MG63 (cell line): Measurements from ENCODE around the gene IGFALS. TPM values are rescaled to one million over a fixed set of nuclear protein-coding genes. Genes with fewer than 3 reads are reported as not detected.

Source experiments
- DNase-seq: peaks from one replicate; pipeline ENCODE4 v3.0.0-alpha.2; 2020
- H3K27me3 ChIP-seq: fragments of 250-450 bp; sonication (Bioruptor Pico); 2 replicates; pipeline ENCODE4 v1.5.1; 2020; ENCODE audit warnings: mild to moderate bottlenecking, moderate library complexity
- H3K36me3 ChIP-seq: fragments of 250-450 bp; sonication (Bioruptor Pico); 2 replicates; pipeline ENCODE4 v1.5.1; 2020; ENCODE audit warnings: mild to moderate bottlenecking, moderate library complexity
- H3K4me3 ChIP-seq: fragments of 250-450 bp; sonication (Bioruptor Pico); 2 replicates; pipeline ENCODE4 v1.5.1; 2020; ENCODE audit warnings: mild to moderate bottlenecking, moderate library complexity
- H3K9me3 ChIP-seq: fragments of 250-450 bp; sonication (Bioruptor Pico); 2 replicates; pipeline ENCODE4 v1.5.1; 2020; ENCODE audit warnings: mild to moderate bottlenecking, moderate library complexity
- total RNA-seq: library from RNA; depleted of rRNA; stranded (reverse); fragments of >200 nt; shearing (Covaris generic); gene quantifications from 2 replicates; pipeline ENCODE4 v1.2.3, GENCODE V29; 2014; ENCODE audit warnings: low replicate concordance

Gene IGFALS
- total RNA-seq, 1 experiment from 2014 or later = not detected

GRCh38 chr16:1794908-1795666, 1.6 kb upstream of the IGFALS start:
- H3K36me3 ChIP-seq = peaks cover 4% of the 10 kb centered on the region; the same call in 1 of the 2 replicates
- DNase-seq = no peak
- no peaks in the 10 kb centered on the region for H3K27me3 ChIP-seq
- H3K9me3 ChIP-seq = peaks cover 11% of the 10 kb centered on the region
- H3K4me3 ChIP-seq = no peak overlapping the region

GRCh38 chr16:1794221-1794871, 841 bp upstream of the IGFALS start:
- peaks cover 10% of the 10 kb centered on the region for H3K9me3 ChIP-seq
- H3K36me3 ChIP-seq = peaks cover 5% of the 10 kb centered on the region; the same call in 1 of the 2 replicates
- no peak overlapping the region for H3K4me3 ChIP-seq
- no peak for DNase-seq
- no peaks in the 10 kb centered on the region for H3K27me3 ChIP-seq

- Histone ChIP-seq H3K9me3 (peaks cover 3% of the 10 kb centered on the region), H3K36me3 (peaks cover 18% of the 10 kb centered on the region), H3K27me3 (no peaks in the 10 kb centered on the region), H3K4me3 (no peak overlapping the region)
- DNase-seq = no peak
These were observed 498 bp downstream of the IGFALS start for GRCh38 chr16:1792836-1793577.

- H3K4me3 ChIP-seq = no peak overlapping the region
- no peaks in the 10 kb centered on the region for H3K9me3 ChIP-seq
- H3K27me3 ChIP-seq = no peaks in the 10 kb centered on the region
- H3K36me3 ChIP-seq = peaks cover 23% of the 10 kb centered on the region
- no peak for DNase-seq
These were observed 1.3 kb downstream of the IGFALS start for GRCh38 chr16:1791943-1792812.

- Histone ChIP-seq H3K27me3 (no peaks in the 10 kb centered on the region), H3K9me3 (no peaks in the 10 kb centered on the region), H3K36me3 (peaks cover 30% of the 10 kb centered on the region), H3K4me3 (no peak overlapping the region)
- DNase-seq = no peak
These were observed 2.1 kb downstream of the IGFALS start for GRCh38 chr16:1791256-1791942.

GRCh38 chr16:1790611-1791255, 2.8 kb downstream of the IGFALS start:
- Histone ChIP-seq H3K27me3 (no peaks in the 10 kb centered on the region), H3K4me3 (no peak overlapping the region), H3K9me3 (no peaks in the 10 kb centered on the region), H3K36me3 (peaks cover 37% of the 10 kb centered on the region)
- DNase-seq = no peak

GRCh38 chr16:1790261-1790610, 3.3 kb downstream of the IGFALS start:
- Histone ChIP-seq H3K36me3 (peaks cover 41% of the 10 kb centered on the region), H3K4me3 (no peak overlapping the region), H3K27me3 (no peaks in the 10 kb centered on the region), H3K9me3 (no peaks in the 10 kb centered on the region)
- DNase-seq = no peak

- H3K9me3 ChIP-seq = no peaks in the 10 kb centered on the region
- no peaks in the 10 kb centered on the region for H3K27me3 ChIP-seq
- H3K36me3 ChIP-seq = peaks cover 43% of the 10 kb centered on the region
- H3K4me3 ChIP-seq = no peak overlapping the region
- DNase-seq = no peak
These were observed 3.9 kb downstream of the IGFALS start for GRCh38 chr16:1789643-1790045.

- peaks cover 50% of the 10 kb centered on the region for H3K36me3 ChIP-seq
These were observed 4.8 kb downstream of the IGFALS start for GRCh38 chr16:1788708-1789100.

GRCh38 chr16:1788095-1788707, 5.3 kb downstream of the IGFALS start:
- no peaks in the 10 kb centered on the region for H3K9me3 ChIP-seq
- no peaks in the 10 kb centered on the region for H3K27me3 ChIP-seq
- no peak for DNase-seq
- H3K36me3 ChIP-seq = peaks cover 53% of the 10 kb centered on the region
- no peak overlapping the region for H3K4me3 ChIP-seq

More at GRCh38 chr16:1788708-1789100, 4.8 kb downstream of the IGFALS start:
- Histone ChIP-seq H3K4me3 (no peak overlapping the region), H3K27me3 (no peaks in the 10 kb centered on the region), H3K9me3 (no peaks in the 10 kb centered on the region)
- DNase-seq = no peak

GRCh38 chr16:1787322-1788094, 6.0 kb downstream of the IGFALS start:
- DNase-seq = no peak
- peaks cover 54% of the 10 kb centered on the region for H3K36me3 ChIP-seq
- no peaks in the 10 kb centered on the region for H3K9me3 ChIP-seq
- no peak overlapping the region for H3K4me3 ChIP-seq
- no peaks in the 10 kb centered on the region for H3K27me3 ChIP-seq

- H3K4me3 ChIP-seq = no peak overlapping the region
- no peak for DNase-seq
- H3K9me3 ChIP-seq = no peaks in the 10 kb centered on the region
- peaks cover 54% of the 10 kb centered on the region for H3K36me3 ChIP-seq
- no peaks in the 10 kb centered on the region for H3K27me3 ChIP-seq
These were observed 6.5 kb downstream of the IGFALS start for GRCh38 chr16:1787056-1787321.

- Histone ChIP-seq H3K36me3 (peaks cover 54% of the 10 kb centered on the region), H3K27me3 (no peaks in the 10 kb centered on the region), H3K4me3 (no peak overlapping the region), H3K9me3 (no peaks in the 10 kb centered on the region)
- DNase-seq = no peak
These were observed 7.1 kb downstream of the IGFALS start for GRCh38 chr16:1786242-1787055.

- no peaks in the 10 kb centered on the region for H3K9me3 ChIP-seq
- no peaks in the 10 kb centered on the region for H3K27me3 ChIP-seq
- no peak for DNase-seq
- peaks cover 58% of the 10 kb centered on the region for H3K36me3 ChIP-seq
- no peak overlapping the region for H3K4me3 ChIP-seq
These were observed 7.7 kb downstream of the IGFALS start for GRCh38 chr16:1785846-1786170.
